Hepatocyte (in vitro differentiated cells): ENCODE data around the gene CSN3.

ENCODE experiments used
- CTCF ChIP-seq: fragments of 200-600 bp; sonication (generic); IDR thresholded peaks from 2 replicates; pipeline ENCODE4 v1.5.1; 2016; ENCODE audit warnings: antibody characterized with exemption, mild to moderate bottlenecking; ENCODE audit not compliant: poor library complexity
- EZH2 ChIP-seq: fragments of 200-600 bp; sonication (generic); IDR thresholded peaks from 2 replicates; pipeline ENCODE4 v1.6.1; 2016; ENCODE audit warnings: antibody characterized with exemption, mild to moderate bottlenecking, borderline replicate concordance

DNA sequence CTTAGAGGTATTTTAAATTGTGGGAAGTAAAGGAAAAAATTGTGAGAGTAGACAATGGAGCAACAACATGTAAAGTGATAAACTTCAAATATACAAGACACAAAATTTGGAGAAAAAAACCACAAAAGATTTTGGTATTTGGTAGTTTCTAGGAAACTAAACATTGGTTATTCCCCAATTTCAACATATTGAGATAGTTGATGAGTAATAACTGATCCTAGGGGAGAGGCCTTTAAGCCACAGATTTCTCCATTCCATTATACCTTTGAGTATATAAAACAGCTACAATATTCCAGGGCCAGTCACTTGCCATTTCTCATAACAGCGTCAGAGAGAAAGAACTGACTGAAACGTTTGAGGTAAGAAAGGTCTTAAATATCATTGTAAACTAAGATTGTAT, 16.6 kb upstream of the CSN3 start, which contains the start of gene FDCSP:
- no peak for TF ChIP-seq CTCF
- TF ChIP-seq EZH2: no peak
